GM18519 (cell line): ENCODE measurements around the gene SLC25A15.
"Not testable (repeated sequence)": the region's sequence is repeated elsewhere in the genome, so short reads cannot be mapped to it uniquely, and the experiment has no call there.

Experiments used
- ATAC-seq: cut with Tn5 transposase; IDR thresholded peaks from one replicate; pipeline ENCODE4 v1.9.1; 2021; ENCODE audit warnings: mild to moderate bottlenecking, moderate library complexity; ENCODE audit not compliant: unreplicated experiment, low FRiP score

The SLC25A15 gene

GRCh38 chr13:40812102-40812501 is 22.7 kb downstream of the SLC25A15 start:
- no peak for ATAC-seq

- ATAC-seq = no peak
Measured at GRCh38 chr13:40812724-40813445, 23.5 kb downstream of the SLC25A15 start.

- peak; percentile 58 for ATAC-seq
Measured at GRCh38 chr13:40813667-40814454, 24.4 kb downstream of the SLC25A15 start.

DNA sequence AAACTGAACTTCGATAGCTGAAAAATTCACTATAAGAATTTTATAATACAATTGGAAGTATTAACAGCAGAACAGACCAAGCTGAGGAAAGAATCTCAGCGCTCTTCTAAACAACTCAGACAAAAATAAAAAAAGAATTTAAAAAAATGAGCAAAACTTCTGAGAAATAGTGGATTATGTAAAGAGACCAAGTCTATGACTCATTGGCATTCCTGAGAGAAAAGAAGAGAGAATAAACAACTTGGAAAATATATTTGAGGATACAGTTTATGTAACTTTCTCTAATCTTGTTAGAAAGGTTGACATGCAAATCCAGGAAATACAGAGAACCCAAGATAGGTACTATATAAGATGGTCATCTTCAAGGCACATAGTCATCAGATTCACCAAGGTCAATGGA is 25.4 kb downstream of the SLC25A15 start:
- no peak for ATAC-seq

- ATAC-seq = no peak
Measured at GRCh38 chr13:40818926-40819325, 29.5 kb downstream of the SLC25A15 start.

GRCh38 chr13:40819797-40820315 is 30.4 kb downstream of the SLC25A15 start:
- ATAC-seq = no peak

GRCh38 chr13:40839725-40840124 is 50.3 kb downstream of the SLC25A15 start:
- ATAC-seq = not testable (repeated sequence)

GRCh38 chr13:40840955-40841354 is 51.5 kb downstream of the SLC25A15 start:
- not testable (repeated sequence) for ATAC-seq
